Lower lobe of right lung (tissue), 2 donors: ENCODE data around the gene GRIP1. TPM values are rescaled to one million over a fixed set of nuclear protein-coding genes. Genes with fewer than 3 reads are reported as not detected.

Experiments
- ATAC-seq, 2 donors: fragments of 200-7000 bp; cut with Tn5 transposase; one replicate each; pipeline ENCODE4 v1.9.1; 2020 to 2022; ENCODE audit warnings: mild to moderate bottlenecking in 2 of 2, moderate library complexity in 2 of 2
- DNase-seq: peaks from one replicate; pipeline ENCODE4 v3.0.0-alpha.2; 2020
- H3K27ac ChIP-seq: fragments of 200-600 bp; one replicate; pipeline ENCODE4 v1.8.0; 2022
- H3K27me3 ChIP-seq: fragments of 200-600 bp; one replicate; pipeline ENCODE4 v1.8.0; 2022; ENCODE audit warnings: low read depth
- H3K36me3 ChIP-seq: fragments of 200-600 bp; one replicate; pipeline ENCODE4 v1.8.0; 2022; ENCODE audit warnings: mild to moderate bottlenecking
- H3K4me1 ChIP-seq: fragments of 200-600 bp; one replicate; pipeline ENCODE4 v1.8.0; 2022
- H3K4me3 ChIP-seq: fragments of 200-600 bp; one replicate; pipeline ENCODE4 v1.8.0; 2022; ENCODE audit warnings: mild to moderate bottlenecking
- H3K9me3 ChIP-seq: fragments of 200-600 bp; one replicate; pipeline ENCODE4 v1.8.0; 2022
- CTCF ChIP-seq: fragments of 200-600 bp; IDR thresholded peaks from one replicate; pipeline ENCODE4 v1.8.0; 2022; ENCODE audit warnings: antibody characterized with exemption, mild to moderate bottlenecking
- intact Hi-C: fragments of 100-400 bp; cut with DNase I; formaldehyde crosslinking; loops from one replicate; pipeline ENCODE4 v1.11.0; 2022
- total RNA-seq: library from RNA; stranded (reverse); fragmentation: NEBNext Ultra II Directional; extraction: Animal tissue kit (Norgen Biotek cat#: 25700); gene quantifications from one replicate; pipeline ENCODE4 v1.2.1, GENCODE V29; 2021
- donor health status: DM: no; HTN: yes; CAD: no; lungs with severe emphysema.

Gene GRIP1
- total RNA-seq, 1 donor from 2014 or later = 4.3 TPM

- TF ChIP-seq CTCF = no peak
- intact Hi-C loops = no loop called here
- DNase-seq = no peak
- Histone ChIP-seq H3K4me1 (no peaks in the 10 kb centered on the region), H3K27me3 (no peaks in the 10 kb centered on the region), H3K36me3 (no peaks in the 10 kb centered on the region), H3K27ac (no peak overlapping the region), H3K4me3 (no peak overlapping the region), H3K9me3 (no peaks in the 10 kb centered on the region)
- ATAC-seq = no peak
Observed at GRCh38 chr12:66461331-66461730, 217.5 kb downstream of the GRIP1 start.

- Histone ChIP-seq H3K9me3 (no peaks in the 10 kb centered on the region), H3K27me3 (no peaks in the 10 kb centered on the region), H3K4me3 (no peak overlapping the region), H3K4me1 (no peaks in the 10 kb centered on the region), H3K36me3 (no peaks in the 10 kb centered on the region), H3K27ac (no peak overlapping the region)
- no peak for TF ChIP-seq CTCF
- ATAC-seq = no peak
- intact Hi-C loops = no loop called here
- DNase-seq = no peak
Observed at GRCh38 chr12:66459944-66460482, 218.9 kb downstream of the GRIP1 start.

- no peaks in the 10 kb centered on the region for H3K9me3 ChIP-seq
- no peak overlapping the region for H3K4me3 ChIP-seq
- no peak overlapping the region for H3K27ac ChIP-seq
- H3K4me1 ChIP-seq = no peaks in the 10 kb centered on the region
- H3K27me3 ChIP-seq = no peaks in the 10 kb centered on the region
- ATAC-seq (no peak), DNase-seq (no peak)
- no peaks in the 10 kb centered on the region for H3K36me3 ChIP-seq
- TF ChIP-seq CTCF = no peak
- intact Hi-C loops = no loop called here
Observed at GRCh38 chr12:66456612-66457011, 222.3 kb downstream of the GRIP1 start.

- Histone ChIP-seq H3K36me3 (no peaks in the 10 kb centered on the region), H3K9me3 (no peaks in the 10 kb centered on the region), H3K27me3 (no peaks in the 10 kb centered on the region), H3K27ac (no peak overlapping the region), H3K4me1 (no peaks in the 10 kb centered on the region), H3K4me3 (no peak overlapping the region)
- intact Hi-C loops = no loop called here
- ATAC-seq (no peak), DNase-seq (no peak)
- no peak for TF ChIP-seq CTCF
Observed at GRCh38 chr12:66453844-66454243, 225.0 kb downstream of the GRIP1 start.

- Histone ChIP-seq H3K36me3 (no peaks in the 10 kb centered on the region), H3K4me3 (no peak overlapping the region), H3K9me3 (no peaks in the 10 kb centered on the region), H3K27ac (no peak overlapping the region), H3K4me1 (no peaks in the 10 kb centered on the region), H3K27me3 (no peaks in the 10 kb centered on the region)
- DNase-seq (no peak), ATAC-seq (no peak)
- no peak for TF ChIP-seq CTCF
- intact Hi-C loops = no loop called here
Observed at GRCh38 chr12:66453120-66453519, 225.8 kb downstream of the GRIP1 start.

GRCh38 chr12:66449531-66449930, 229.3 kb downstream of the GRIP1 start:
- no peaks in the 10 kb centered on the region for H3K36me3 ChIP-seq
- H3K4me1 ChIP-seq = no peaks in the 10 kb centered on the region
- H3K27me3 ChIP-seq = peaks cover 5% of the 10 kb centered on the region
- H3K4me3 ChIP-seq = no peak overlapping the region
- no peak for TF ChIP-seq CTCF
- no peaks in the 10 kb centered on the region for H3K9me3 ChIP-seq
- DNase-seq (no peak), ATAC-seq (no peak)
- H3K27ac ChIP-seq = no peak overlapping the region
- intact Hi-C loops = no loop called here
